Transverse colon (tissue), 3 donors: ENCODE results near the gene MCAM.

Experiments
- POLR2A ChIP-seq: fragments of 450-650 bp; IDR thresholded peaks from one replicate; pipeline ENCODE4 v1.6.1; 2016; ENCODE audit warnings: antibody characterized with exemption, mild to moderate bottlenecking, moderate library complexity
- TF ChIP-seq, protein P1 (sequence below), 5 experiments: fragments of 200-600 bp in 3 of 5; fragments of 450-650 bp in 2 of 5; sonication (generic) in 3 of 5; IDR thresholded peaks; 1 replicate in 2 of 5; 2 replicates in 3 of 5; pipeline ENCODE4 v1.5.1; 2016 to 2017; ENCODE audit warnings: antibody characterized with exemption in 5 of 5, inconsistent platforms in 3 of 5, mild to moderate bottlenecking in 2 of 5, moderate library complexity in 1 of 5

DNA sequence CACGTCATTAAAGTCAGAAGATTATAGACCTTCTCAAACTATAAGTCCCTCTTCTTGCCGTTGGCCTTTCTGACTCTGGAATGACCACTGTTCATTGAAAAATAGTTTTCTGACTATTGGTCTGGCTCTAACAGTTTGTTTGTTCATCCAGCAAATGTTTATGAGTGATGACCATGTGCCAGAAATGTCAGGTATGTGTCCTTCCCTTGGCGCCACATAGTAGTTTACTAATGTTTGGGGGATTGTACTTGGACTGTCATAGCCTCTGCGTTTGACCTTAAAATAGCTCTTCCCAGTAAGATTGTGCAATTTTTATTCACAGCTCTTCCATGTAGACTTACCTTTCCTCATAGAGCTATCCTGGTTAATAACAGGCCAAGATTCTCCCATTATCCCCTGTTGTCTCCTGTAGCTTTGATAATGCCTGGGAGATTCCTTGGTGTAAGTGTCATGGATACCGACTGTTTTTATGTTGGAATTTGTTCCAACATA, 13.7 kb downstream of the MCAM start:
- TF ChIP-seq, protein P1, sequence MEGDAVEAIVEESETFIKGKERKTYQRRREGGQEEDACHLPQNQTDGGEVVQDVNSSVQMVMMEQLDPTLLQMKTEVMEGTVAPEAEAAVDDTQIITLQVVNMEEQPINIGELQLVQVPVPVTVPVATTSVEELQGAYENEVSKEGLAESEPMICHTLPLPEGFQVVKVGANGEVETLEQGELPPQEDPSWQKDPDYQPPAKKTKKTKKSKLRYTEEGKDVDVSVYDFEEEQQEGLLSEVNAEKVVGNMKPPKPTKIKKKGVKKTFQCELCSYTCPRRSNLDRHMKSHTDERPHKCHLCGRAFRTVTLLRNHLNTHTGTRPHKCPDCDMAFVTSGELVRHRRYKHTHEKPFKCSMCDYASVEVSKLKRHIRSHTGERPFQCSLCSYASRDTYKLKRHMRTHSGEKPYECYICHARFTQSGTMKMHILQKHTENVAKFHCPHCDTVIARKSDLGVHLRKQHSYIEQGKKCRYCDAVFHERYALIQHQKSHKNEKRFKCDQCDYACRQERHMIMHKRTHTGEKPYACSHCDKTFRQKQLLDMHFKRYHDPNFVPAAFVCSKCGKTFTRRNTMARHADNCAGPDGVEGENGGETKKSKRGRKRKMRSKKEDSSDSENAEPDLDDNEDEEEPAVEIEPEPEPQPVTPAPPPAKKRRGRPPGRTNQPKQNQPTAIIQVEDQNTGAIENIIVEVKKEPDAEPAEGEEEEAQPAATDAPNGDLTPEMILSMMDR (IDR thresholded peaks at IDR 0.05), result no peak
- TF ChIP-seq POLR2A, result no peak
